ENCODE results near the gene CCT3.

The CCT3 gene

DNA sequence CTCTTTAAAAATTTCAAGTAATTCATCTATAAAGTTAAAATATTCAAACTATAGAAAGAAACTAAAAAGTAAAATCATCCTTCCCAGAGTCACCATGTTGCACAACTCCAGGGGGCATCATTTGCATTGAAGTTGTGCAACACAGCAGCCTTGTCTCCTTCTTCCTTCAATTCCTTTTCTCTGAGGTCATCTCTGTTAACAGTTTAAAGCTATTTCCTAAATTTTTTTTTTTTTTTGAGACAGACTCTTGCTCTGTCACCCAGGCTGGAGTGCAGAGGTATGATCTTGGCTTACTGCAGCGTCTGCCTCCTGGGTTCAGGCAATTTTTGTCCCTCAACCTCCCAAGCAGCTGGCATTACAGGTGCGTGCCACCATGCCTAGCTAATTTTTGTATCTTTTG lies 38.1 kb upstream of the CCT3 start:
- Histone ChIP-seq H3K79me2 (ENCODE audit: insufficient read depth, low read length) (no peaks in the 10 kb centered on the region), H4K20me1 (ENCODE audit: low read depth, low read length) (no peaks in the 10 kb centered on the region), H3F3A (ENCODE audit: insufficient read depth) (no peaks in the 10 kb centered on the region), H3K27me3 (ENCODE audit: low read length) (no peaks in the 10 kb centered on the region), H2AFZ (ENCODE audit: low read depth, low read length, severe bottlenecking) (no peak overlapping the region), H3K27ac (ENCODE audit: low read depth, low read length) (no peak overlapping the region), H3K4me3 (ENCODE audit: insufficient read depth, low read length, poor library complexity, severe bottlenecking) (no peak overlapping the region), H3K9me3 (ENCODE audit: insufficient read depth, low read length) (no peaks in the 10 kb centered on the region), H3K9ac (ENCODE audit: low read length) (no peak overlapping the region), H3K36me3 (ENCODE audit: low read length) (no peaks in the 10 kb centered on the region), H3K4me2 (ENCODE audit: low read depth, low read length, poor library complexity, severe bottlenecking) (no peak overlapping the region), H3K9me2 (replicated peaks; ENCODE audit: insufficient read depth, low read length) (no peaks in the 10 kb centered on the region)
- TF ChIP-seq, protein P1, sequence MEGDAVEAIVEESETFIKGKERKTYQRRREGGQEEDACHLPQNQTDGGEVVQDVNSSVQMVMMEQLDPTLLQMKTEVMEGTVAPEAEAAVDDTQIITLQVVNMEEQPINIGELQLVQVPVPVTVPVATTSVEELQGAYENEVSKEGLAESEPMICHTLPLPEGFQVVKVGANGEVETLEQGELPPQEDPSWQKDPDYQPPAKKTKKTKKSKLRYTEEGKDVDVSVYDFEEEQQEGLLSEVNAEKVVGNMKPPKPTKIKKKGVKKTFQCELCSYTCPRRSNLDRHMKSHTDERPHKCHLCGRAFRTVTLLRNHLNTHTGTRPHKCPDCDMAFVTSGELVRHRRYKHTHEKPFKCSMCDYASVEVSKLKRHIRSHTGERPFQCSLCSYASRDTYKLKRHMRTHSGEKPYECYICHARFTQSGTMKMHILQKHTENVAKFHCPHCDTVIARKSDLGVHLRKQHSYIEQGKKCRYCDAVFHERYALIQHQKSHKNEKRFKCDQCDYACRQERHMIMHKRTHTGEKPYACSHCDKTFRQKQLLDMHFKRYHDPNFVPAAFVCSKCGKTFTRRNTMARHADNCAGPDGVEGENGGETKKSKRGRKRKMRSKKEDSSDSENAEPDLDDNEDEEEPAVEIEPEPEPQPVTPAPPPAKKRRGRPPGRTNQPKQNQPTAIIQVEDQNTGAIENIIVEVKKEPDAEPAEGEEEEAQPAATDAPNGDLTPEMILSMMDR (IDR thresholded peaks at IDR 0.05; ENCODE audit: insufficient read depth, low read length, poor library complexity, severe bottlenecking), result no peak
- TF ChIP-seq EZH2phosphoT487 (conservative IDR thresholded peaks at IDR 0.05; ENCODE audit: low read length), result no peak

DNA sequence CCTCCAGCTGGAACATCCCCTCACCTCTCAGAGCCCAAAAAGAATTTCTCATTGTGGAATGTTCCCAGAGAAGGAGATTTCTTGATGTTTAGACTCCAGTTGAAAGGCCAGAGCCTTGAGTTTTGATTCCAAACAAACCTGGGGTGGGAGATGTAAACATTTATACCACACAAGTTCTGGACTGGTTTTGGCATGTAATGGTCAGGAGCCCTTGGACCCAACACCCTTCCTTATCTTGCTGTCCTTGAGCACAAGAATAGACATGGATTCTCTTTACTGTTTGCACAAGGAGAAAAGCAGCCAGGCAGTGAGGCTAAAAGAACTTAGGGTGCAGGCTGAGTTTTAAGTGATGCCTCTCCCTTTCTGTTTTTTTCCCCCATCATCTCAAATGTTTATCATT lies 35.5 kb upstream of the CCT3 start:
- Histone ChIP-seq H3K36me3 (ENCODE audit: low read length) (no peaks in the 10 kb centered on the region), H3K27ac (ENCODE audit: low read depth, low read length) (no peak overlapping the region)

DNA sequence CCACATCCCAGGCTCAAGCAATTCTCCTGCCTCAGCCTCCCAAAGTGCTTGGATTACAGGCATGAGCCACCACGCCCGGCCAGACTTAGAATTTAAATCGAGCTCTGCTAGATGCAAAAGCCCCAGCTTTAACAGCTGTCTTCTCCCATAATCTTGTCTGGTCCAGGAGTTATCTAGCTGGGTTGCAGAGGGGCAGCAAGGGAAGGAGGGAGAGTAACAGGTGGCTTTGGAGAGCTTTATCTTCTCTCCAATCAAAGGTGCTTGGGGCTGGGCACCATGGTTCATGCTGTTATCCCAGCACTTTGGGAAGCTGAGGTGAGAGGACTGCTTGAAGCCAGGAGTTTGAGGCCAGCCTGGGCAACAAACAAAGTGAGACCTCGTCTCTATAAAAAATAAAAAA lies 34.8 kb upstream of the CCT3 start:
- H3K27me3 ChIP-seq (ENCODE audit: low read length), result no peaks in the 10 kb centered on the region
- H3K9me3 ChIP-seq (ENCODE audit: insufficient read depth, low read length), result no peaks in the 10 kb centered on the region
- no peak overlapping the region for H3K9ac ChIP-seq (ENCODE audit: low read length)
- no peaks in the 10 kb centered on the region for H3K9me2 ChIP-seq (replicated peaks; ENCODE audit: insufficient read depth, low read length)
- no peaks in the 10 kb centered on the region for H3F3A ChIP-seq (ENCODE audit: insufficient read depth)
- TF ChIP-seq, protein P1 (IDR thresholded peaks at IDR 0.05; ENCODE audit: insufficient read depth, low read length, poor library complexity, severe bottlenecking), result no peak
- TF ChIP-seq EZH2phosphoT487 (conservative IDR thresholded peaks at IDR 0.05; ENCODE audit: low read length), result no peak
- H3K79me2 ChIP-seq (ENCODE audit: insufficient read depth, low read length), result no peaks in the 10 kb centered on the region
- H3K36me3 ChIP-seq (ENCODE audit: low read length), result no peaks in the 10 kb centered on the region
- H2AFZ ChIP-seq (ENCODE audit: low read depth, low read length, severe bottlenecking), result no peak overlapping the region
- no peak overlapping the region for H3K4me2 ChIP-seq (ENCODE audit: low read depth, low read length, poor library complexity, severe bottlenecking)
- H4K20me1 ChIP-seq (ENCODE audit: low read depth, low read length), result no peaks in the 10 kb centered on the region
- H3K4me3 ChIP-seq (ENCODE audit: insufficient read depth, low read length, poor library complexity, severe bottlenecking), result no peak overlapping the region
- H3K27ac ChIP-seq (ENCODE audit: low read depth, low read length), result no peak overlapping the region

More for the DNA sequence above, 35.5 kb upstream of the CCT3 start:
- Histone ChIP-seq H3K27me3 (ENCODE audit: low read length) (no peaks in the 10 kb centered on the region), H3F3A (ENCODE audit: insufficient read depth) (no peaks in the 10 kb centered on the region), H3K79me2 (ENCODE audit: insufficient read depth, low read length) (no peaks in the 10 kb centered on the region), H4K20me1 (ENCODE audit: low read depth, low read length) (no peaks in the 10 kb centered on the region), H2AFZ (ENCODE audit: low read depth, low read length, severe bottlenecking) (no peak overlapping the region), H3K4me3 (ENCODE audit: insufficient read depth, low read length, poor library complexity, severe bottlenecking) (no peak overlapping the region), H3K9me2 (replicated peaks; ENCODE audit: insufficient read depth, low read length) (no peaks in the 10 kb centered on the region), H3K9ac (ENCODE audit: low read length) (no peak overlapping the region), H3K9me3 (ENCODE audit: insufficient read depth, low read length) (no peaks in the 10 kb centered on the region), H3K4me2 (ENCODE audit: low read depth, low read length, poor library complexity, severe bottlenecking) (no peak overlapping the region)
- TF ChIP-seq, protein P1 (IDR thresholded peaks at IDR 0.05; ENCODE audit: insufficient read depth, low read length, poor library complexity, severe bottlenecking), result no peak
- no peak for TF ChIP-seq EZH2phosphoT487 (conservative IDR thresholded peaks at IDR 0.05; ENCODE audit: low read length)

DNA sequence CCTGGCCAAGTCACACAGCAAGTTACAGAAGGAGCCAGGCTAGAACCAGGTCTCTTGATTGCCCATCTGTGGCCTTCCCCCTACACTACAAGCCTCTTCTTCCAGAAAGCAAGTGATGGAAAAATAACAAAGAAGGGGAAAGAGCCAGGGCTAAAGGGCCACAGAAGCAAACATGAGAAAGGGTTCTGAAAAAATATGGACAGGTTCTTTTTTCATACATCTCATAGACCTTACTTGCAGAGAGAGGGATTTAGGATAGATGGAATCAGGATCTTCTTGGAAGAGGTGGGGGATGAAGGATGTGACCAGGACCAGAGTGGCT lies 34.1 kb upstream of the CCT3 start:
- no peak overlapping the region for H3K9ac ChIP-seq (ENCODE audit: low read length)
- H2AFZ ChIP-seq (ENCODE audit: low read depth, low read length, severe bottlenecking), result no peak overlapping the region
- H3K4me2 ChIP-seq (ENCODE audit: low read depth, low read length, poor library complexity, severe bottlenecking), result no peak overlapping the region
- no peak for TF ChIP-seq EZH2phosphoT487 (conservative IDR thresholded peaks at IDR 0.05; ENCODE audit: low read length)
- TF ChIP-seq, protein P1 (IDR thresholded peaks at IDR 0.05; ENCODE audit: insufficient read depth, low read length, poor library complexity, severe bottlenecking), result no peak
- H3K4me3 ChIP-seq (ENCODE audit: insufficient read depth, low read length, poor library complexity, severe bottlenecking), result no peak overlapping the region
- no peaks in the 10 kb centered on the region for H3K9me2 ChIP-seq (replicated peaks; ENCODE audit: insufficient read depth, low read length)
- H3K9me3 ChIP-seq (ENCODE audit: insufficient read depth, low read length), result no peaks in the 10 kb centered on the region
- H3K27me3 ChIP-seq (ENCODE audit: low read length), result no peaks in the 10 kb centered on the region
- no peaks in the 10 kb centered on the region for H3F3A ChIP-seq (ENCODE audit: insufficient read depth)
- H3K36me3 ChIP-seq (ENCODE audit: low read length), result no peaks in the 10 kb centered on the region
- no peaks in the 10 kb centered on the region for H3K79me2 ChIP-seq (ENCODE audit: insufficient read depth, low read length)
- no peak overlapping the region for H3K27ac ChIP-seq (ENCODE audit: low read depth, low read length)
- H4K20me1 ChIP-seq (ENCODE audit: low read depth, low read length), result no peaks in the 10 kb centered on the region

Measured in SU-DHL-6 (cell line).